Measurements from ENCODE around the gene SELPLG.
"Not testable (repeated sequence)": the region's sequence is repeated elsewhere in the genome, so short reads cannot be mapped to it uniquely, and the experiment has no call there.

The SELPLG gene

GRCh38 chr12:108637222-108637971, 3.7 kb upstream of the SELPLG start:
- no peak for DNase-seq

DNA sequence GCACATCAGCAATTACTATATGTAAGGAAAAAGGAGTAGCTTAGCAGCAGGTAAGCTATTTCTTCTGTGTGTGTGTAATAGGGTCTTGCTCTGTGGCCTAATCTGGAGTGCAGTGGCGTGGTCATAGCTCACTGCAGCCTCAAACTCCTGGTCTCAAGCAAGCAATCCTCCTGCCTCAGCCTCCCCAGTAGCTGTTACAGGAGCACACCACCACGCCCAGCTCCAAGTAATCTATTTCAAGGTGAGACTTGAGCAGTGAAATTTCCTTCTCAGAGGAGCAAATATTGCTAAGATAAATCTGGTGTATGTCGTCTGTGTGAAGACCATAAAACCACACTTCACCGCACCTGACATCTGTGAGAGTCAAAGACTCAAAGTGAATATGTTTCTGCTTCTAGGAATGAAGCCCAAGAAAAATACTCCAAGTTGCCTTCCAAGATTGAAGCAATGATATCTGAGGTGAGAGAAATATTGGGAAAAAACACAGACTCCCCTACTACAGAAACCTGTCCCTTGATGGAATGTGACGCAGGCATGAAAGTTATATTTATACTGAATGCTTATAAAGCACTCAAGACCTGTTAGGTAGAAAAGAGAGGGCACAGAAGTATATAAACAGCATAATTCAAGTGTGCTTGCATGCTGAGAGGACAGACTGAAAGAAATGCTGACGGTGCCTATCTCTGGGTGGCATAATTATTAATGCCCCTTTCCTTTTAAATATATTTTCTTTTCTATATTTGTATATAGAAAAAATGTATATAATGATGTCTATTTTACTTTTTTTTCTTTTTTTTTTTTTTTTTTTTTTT, 2.5 kb upstream of the SELPLG start:
- no peak for DNase-seq

GRCh38 chr12:108635201-108635996, 1.7 kb upstream of the SELPLG start:
- DNase-seq: no peak

DNA sequence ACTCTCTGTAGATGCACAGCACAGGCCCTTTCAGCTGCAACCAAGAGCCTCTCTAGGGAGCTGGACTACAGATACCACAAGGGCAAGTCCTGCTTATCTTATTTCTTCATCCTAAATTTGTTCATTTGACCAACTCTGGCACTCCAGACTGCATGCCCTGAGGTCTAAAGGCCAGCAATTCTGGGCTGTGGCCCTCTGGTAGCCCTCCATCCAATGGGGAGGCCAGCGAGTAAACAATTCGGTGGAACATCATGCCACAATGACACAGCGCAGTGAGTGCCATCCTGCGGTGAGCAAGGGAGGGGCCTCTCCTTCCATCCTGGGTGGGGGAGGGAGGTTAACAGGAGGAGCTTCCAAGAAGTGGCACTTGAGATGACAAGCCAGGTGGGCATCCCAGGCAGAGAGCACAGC, 652 bp upstream of the SELPLG start:
- DNase-seq: no peak

GRCh38 chr12:108633081-108633533, 587 bp downstream of the SELPLG start:
- DNase-seq: no peak

GRCh38 chr12:108631261-108631660, 2.4 kb downstream of the SELPLG start:
- DNase-seq: not testable (repeated sequence)

DNA sequence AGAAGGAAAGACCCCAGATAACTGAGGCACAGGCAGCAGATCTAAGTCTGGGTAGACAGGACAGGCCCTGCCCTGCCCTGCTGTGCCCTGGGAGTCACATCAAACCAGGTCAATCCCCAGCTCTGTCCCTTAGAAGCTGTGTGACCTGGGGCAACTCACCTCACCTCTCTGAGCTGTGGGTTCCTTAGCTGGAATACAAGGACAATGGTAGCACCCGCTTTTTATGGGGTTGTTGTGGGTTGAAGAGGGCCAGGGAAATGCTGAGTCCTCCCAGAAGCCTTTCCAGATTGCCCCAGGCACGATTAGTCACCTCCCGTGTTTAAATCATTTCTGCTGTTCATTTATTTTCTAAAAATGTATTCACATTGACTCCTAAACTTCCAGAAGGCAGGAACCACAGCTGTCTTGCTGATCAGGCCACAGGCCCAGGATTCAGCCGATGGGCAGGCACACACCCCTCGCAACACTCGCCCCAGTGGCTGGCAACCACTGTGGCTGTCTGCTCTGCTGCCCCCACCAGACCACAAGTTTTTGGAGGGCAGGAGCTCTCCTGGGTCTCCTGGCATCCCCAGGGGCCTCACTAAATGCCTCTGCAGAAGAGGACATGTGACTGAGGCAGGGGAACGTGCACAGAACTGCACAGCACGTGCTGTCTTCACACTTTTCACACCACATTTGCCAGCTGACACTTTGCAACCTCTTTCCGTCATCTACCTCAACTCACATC, 3.0 kb downstream of the SELPLG start:
- DNase-seq: no peak

- no peak for DNase-seq
These were observed 3.7 kb downstream of the SELPLG start for GRCh38 chr12:108629824-108630476.

DNA sequence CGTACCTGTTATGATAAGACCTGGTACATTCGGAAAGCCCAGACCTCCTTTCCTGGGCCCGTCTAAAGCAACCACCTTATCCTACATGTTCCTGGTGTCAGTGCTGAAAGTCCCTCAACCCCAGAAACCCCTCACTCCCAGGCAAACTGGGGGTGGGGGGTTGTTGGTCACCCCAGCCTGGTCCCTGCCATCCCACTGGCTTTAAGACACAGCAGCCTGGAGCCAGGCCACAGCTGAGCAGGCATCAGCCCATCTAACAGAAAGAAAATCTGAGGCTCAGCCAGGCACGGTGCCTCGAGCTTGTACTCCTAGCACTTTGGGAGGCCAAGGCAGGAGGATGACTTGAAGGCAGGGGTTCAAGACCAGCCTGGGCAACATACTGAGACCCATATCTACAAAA, 4.5 kb downstream of the SELPLG start:
- DNase-seq: no peak

- DNase-seq: no peak
These were observed 6.4 kb downstream of the SELPLG start for GRCh38 chr12:108627134-108627920.

DNA sequence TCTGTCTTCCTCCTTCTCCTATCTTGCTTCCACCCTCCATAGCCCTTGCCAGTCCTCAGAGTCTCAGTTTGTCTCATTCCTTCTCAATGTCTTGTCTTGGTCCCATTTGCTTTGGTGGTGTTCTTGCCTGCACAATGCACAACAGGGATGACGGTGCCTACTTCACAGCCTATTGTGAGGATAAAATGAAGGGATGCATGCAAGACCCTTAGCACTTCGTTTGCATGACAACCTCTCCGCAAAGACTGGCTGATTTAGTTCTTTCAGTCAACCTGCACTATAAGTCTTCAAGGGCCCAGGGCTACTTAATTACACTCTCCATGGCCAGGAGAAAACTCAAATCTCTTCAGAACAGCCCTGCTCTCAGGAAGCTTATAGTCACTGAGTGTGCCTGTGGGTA, 8.5 kb downstream of the SELPLG start:
- no peak for DNase-seq

DNA sequence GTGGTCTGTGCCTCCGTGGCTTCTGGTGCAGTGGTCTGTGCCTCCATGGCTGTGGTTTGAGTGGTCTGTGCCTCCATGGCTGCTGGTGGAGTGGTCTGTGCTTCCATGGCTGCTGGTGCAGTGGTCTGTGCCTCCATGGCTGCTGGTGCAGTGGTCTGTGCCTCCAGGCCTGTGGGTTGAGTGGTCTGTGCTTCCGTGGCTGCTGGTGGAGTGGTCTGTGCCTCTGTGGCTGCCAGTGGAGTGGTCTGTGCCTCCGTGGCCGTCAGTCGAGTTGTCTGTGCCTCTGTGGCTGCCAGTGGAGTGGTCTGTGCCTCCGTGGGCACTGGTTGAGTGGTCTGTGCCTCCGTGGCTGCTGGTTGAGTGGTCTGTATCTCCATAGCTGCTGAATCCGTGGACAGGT, 10.1 kb downstream of the SELPLG start:
- no peak for DNase-seq

GRCh38 chr12:108622921-108623514, 10.7 kb downstream of the SELPLG start:
- no peak for DNase-seq

DNA sequence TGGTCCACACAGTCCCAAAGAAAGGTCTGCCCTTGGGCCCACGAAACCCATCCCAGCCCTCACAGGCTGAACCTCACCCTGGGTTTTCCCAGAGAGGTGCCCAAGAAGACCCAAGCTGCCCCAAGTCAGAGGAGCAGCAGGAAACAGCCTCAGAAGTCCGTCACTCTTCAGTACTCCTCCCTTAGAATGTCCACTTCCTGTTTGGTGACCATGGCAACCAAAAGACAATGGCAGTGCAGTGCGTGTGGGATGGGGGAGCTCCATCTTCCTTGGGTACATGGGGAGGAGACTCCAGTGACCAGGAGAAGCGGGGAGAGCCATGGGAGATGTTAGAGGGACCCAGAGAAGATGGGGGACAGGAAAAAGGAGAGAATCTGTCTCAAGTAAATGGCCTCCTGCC, 11.3 kb downstream of the SELPLG start:
- DNase-seq: no peak

GRCh38 chr12:108621161-108621560, 12.5 kb downstream of the SELPLG start:
- DNase-seq: no peak

GRCh38 chr12:108620236-108620879, 13.3 kb downstream of the SELPLG start:
- DNase-seq: no peak

DNA sequence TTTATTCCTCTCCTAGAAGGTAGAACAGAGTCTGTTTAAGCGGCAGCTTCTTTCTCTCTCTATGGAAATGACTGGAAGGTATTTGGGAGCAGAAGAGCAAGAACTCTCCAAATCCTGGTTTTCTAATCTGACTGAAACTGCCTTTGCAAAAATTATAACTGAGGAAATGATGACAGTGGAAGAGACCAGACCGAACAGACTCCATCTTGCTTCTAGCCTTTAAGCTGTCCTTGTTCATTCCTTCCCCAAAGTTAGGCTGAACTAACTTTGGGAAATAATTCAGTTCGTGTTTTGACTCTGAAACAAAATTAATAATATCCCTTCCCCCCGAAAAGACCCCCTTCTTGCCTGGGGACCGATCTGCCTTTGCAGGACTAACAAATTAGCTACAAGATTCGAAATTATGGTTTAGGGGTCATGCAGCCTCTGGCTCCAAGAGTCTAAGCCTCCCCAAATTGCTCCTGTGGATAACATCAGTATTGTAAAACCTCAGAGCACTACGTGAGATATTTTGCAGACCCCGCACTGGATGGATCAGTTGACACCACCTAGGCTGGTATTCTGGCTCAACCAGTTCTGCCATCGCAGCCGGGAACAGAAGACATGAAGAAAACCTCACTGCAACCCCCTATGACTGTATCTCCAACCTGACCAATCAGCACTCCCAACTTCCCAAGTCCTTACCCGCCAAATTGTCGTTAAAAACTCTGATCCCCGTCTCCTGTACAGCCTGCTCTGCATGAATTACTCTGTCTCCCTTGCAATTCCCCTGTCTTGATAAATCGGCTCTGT, 14.1 kb downstream of the SELPLG start:
- DNase-seq: no peak

DNA sequence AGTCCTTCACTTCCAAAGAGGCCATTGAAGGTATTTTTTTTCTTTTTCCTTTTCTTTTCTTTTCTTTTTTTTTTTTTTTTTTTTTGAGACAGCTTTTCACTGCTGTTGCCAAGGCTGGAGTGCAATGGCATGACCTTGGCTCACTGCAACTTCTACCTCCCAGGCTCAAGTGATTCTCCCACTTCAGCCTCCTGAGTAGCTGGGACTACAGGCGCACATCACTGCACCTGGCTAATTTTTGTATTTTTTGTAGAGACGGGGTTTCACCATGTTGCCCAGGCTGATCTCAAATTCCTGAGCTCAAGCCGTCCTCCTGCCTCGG, 14.8 kb downstream of the SELPLG start:
- not testable (repeated sequence) for DNase-seq

- DNase-seq: peak; percentile 80
These were observed 15.4 kb downstream of the SELPLG start for GRCh38 chr12:108618079-108618952.

Data from NCI-H1105 treated with DMSO at 0.1 percent for 48 hours (cell line).